Femur (tissue), 1 donor: Measurements from ENCODE around the gene ISCA2.

Experiments
- DNase-seq: peaks from one replicate; pipeline ENCODE4 v3.0.0-alpha.2; 2017

The ISCA2 gene

GRCh38 chr14:74486164-74486563 is 7.4 kb upstream of the ISCA2 start:
- no peak for DNase-seq

- DNase-seq, result no peak
Observed at GRCh38 chr14:74488786-74489397, 4.7 kb upstream of the ISCA2 start.

DNA sequence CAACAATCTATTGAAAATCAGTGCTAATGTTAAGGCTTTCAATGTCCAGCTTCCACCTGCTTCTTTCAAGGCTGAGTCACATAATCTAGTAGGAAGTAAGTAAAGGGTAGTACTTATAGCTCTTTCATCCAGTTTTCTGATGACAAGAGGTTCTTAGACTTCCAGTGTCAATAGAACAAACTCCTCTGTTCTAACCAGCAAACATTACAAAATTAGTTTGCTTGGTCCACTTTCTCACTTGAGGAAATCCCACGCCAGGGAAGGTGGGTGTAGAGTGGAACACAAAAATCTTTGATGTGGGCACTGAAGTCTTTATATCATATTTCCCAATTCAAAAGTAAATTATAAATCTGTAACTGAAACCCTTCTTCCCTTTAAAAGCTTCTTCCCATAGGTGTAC is 3.1 kb upstream of the ISCA2 start:
- no peak for DNase-seq

DNA sequence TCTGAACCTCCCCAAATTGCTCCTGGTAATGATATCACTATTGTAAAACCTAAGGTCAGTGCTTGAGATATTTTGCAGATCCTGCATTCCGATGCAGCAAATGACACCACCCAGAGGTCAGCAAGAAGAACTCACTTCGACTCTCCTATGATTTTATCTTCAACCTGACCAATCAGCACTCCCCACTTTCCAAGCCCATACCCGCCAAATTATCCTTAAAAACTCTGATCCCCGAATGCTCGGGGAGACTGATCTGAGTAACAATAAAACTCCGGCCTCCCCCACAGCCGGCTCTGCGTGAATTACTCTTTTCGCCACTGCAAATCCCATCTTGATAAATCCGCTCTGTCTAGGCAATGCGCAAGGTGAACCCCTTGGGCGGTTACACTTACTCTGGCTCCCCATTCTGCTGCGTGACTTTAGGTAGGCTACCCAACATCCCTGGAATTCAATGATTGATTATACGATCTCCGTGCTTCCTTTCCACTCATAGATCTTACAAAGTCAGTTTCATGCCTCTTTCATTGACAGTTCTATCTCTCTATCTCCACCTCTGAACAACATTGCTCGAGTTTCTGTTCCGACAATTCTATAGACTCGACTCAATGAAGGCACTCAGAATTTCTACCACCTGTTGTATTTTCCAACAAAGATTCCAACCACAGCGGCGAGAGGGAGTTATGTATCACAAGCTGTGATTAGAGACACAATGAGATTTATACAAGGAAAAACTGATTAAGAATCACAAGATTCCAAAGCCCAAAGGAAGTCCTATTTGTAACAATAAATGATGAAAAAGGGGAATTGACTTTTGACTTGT is 1.4 kb upstream of the ISCA2 start:
- no peak for DNase-seq

GRCh38 chr14:74492776-74493342 is 706 bp upstream of the ISCA2 start, which contains the start of gene NPC2:
TSS of gene NPC2 (minus strand) at chr14:74493305. CDS start at chr14:74493274, 31 bp downstream.
- DNase-seq, result no peak

- no peak for DNase-seq
Observed at GRCh38 chr14:74495356-74495755, 1.8 kb downstream of the ISCA2 start.

DNA sequence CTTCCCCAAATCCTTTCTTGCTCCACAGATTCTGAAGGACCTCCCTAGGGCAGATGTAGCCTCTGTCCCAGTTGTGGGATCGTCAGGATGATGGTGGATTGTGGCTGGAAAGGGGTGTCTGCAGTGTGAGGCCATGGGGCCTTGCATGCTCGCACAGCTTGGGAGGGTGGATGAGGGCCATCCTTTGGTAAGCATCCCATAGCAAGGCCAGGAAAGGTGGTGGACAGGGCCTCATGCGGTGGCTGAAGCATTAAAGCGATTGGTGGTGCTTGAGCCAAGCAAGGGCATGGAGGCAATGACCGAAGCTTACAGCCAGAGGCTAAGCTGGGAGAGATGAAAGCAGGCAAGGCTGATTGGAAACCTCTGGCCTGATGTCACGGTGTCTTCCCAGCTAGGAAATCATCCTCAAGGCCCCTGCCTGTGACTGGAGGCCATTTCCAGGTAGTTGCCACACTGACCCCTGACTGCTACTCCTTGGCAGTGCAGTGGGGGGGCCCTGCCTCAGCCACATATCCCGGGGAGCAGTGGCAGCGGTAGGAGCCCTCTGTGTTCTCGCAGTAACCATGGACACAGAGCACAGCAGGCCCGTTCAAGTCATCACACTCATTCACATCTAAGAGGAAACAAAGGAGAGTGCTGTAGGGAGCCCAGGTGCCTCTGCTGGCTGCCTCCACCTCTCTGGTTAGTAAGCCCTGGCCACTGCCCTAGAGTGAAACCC is 7.0 kb downstream of the ISCA2 start:
- DNase-seq, result no peak

DNA sequence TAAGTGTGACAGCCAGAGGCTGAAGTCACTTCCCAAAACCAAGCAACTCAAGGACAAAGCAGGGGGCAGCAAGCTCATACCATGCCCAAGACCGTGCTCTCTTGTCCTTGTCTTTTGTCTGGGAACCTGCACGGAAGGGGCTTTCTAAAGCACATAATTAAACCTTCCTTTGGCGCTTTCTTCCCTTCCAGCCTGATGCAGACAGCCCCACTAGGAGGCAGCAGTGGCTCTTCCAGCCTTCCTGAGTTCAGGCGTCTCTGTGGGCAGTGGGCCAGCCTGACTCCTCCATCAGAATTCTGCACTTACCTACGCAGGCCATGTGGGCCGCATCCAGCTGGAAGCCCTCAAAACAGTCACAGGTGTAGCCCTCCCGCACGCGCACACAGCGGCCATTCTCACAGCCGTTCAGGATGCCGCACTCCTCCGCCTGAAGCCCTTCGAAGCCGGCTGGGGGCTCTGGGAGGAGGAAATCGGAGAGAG is 7.6 kb downstream of the ISCA2 start:
- peak; percentile 87 for DNase-seq

DNA sequence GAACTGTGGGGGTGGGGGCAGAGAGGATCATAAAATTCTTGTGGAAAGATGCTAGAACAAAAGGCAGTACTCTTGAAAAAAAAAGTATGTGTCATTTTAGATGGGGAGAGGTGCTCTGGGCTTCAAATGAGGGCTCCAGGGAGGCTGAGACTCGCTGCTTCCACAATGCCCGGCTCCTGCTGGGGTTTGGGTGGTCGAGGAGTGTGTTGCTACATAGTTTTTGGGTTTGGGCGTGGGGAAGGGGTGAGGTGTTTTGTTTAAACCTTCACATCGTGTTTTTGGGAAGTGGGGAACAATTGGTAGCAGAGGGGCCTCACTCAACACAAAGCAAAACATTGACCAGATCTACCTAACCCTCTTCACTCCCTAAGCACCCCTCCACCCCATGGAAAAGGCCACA is 8.1 kb downstream of the ISCA2 start:
- DNase-seq, result no peak

- no peak for DNase-seq
Observed at GRCh38 chr14:74502236-74503019, 8.9 kb downstream of the ISCA2 start.

DNA sequence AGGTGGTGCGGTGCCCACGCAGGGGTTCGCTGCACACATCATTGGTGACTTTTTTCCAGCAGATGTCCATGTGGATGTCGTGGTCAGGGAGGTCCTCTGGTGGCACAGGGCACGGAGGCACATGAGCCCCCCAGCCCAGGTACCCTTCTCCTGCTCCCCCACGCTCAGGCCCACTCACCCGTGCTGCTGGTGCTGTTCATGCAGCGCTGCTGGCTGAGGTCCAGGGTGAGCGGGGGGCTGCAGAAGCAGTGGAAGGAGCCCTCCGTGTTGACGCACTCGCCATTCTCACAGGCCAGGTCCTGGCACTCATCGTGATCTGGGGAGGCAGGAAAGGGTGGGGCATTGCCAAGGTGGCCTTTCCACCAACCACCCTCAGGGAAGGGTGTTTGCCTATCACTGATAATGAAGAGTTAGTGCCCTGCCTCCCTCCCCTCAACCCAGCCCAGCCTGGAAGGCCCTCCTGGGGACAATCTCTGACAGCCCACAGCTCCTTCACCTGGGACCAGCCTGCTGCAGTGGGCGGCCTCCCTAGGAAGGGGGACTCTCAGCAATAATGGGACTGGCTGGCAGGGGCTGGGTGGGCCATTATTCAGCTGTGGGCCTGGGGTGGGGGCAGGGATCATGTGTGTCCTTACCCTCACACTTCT is 9.8 kb downstream of the ISCA2 start:
- DNase-seq, result no peak

GRCh38 chr14:74503938-74504335 is 10.4 kb downstream of the ISCA2 start:
- DNase-seq, result no peak

DNA sequence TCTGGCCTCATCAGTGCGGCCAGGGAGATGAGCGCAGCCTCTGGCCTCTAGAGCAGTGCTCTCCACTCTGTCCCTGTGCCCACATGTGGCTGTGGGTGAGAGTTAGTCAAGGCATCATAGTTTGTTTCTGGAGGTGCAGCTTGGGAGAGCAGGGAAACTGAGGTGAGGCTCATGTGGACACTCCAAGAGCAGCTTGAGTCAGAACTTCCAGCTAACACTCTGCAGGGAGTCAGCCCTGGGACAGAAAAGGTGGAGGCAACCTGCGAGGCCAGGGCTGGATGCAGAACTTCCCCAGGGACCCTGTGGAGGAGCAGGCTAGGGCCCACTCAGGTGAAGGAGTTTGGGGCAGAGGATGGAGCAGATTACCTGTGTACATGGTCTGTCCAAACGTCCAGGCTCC is 10.8 kb downstream of the ISCA2 start:
- no peak for DNase-seq

- no peak for DNase-seq
Observed at GRCh38 chr14:74504874-74505720, 11.5 kb downstream of the ISCA2 start.

DNA sequence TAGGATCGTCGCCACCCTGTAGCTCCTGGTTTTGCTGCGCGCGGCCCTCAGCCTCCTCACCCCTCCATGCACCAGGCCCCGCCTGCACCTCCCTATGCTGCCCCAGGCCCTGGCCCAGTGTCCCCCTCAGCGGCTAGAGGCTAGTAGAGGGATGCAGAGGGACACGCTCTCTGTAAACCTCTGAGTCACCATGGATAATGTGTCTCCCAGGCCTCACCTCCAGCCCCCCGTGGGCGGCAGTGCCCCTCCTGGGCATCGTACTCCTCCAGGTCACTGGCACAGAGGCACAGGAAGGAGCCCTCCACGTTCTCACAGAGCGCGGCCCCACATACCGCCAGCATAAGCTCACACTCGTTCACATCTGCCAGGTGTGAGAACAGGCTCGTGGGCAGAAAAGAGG is 12.3 kb downstream of the ISCA2 start:
- DNase-seq, result no peak

DNA sequence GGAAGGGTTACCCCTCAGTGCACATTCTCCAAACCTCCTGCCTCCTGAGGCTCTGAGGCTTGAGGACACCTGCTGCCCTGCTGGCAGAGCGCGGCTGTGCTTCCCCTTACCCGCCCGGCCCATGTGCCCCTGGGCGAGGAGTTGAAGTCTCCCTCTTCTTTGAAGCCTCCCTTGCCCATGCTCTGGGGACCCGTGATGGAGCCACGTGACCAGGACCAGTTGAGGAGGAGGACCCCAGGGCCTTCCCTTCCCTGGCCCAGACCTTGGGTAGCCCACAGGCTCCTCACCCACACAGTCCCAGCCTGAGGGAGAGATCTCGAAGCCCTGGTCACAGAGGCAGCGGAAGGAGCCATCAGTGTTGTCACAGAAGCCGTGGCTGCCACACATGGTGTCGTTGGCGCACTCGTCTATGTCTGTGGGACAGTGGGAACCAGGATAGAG is 12.9 kb downstream of the ISCA2 start:
- DNase-seq, result no peak

DNA sequence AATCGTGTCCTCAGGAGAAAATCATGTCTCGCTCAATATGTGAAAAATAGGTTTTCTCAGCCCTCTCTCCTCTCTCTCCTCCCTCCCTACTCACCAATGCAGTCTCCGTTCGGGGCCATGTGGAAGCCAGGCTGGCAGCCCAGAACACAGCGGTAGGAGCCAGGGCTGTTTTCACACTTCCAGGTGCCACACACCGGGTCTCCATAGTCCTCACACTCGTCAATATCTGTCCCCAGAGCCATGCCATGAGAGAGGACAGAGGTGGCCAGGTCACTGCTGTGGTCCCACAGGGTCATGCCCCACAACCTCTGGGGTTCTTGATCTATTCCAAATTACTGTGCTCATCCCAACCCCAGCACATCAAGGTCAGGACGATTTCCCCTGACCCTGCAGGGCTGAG is 13.5 kb downstream of the ISCA2 start:
- no peak for DNase-seq

GRCh38 chr14:74507840-74508239 is 14.3 kb downstream of the ISCA2 start:
- peak; percentile 18 for DNase-seq

DNA sequence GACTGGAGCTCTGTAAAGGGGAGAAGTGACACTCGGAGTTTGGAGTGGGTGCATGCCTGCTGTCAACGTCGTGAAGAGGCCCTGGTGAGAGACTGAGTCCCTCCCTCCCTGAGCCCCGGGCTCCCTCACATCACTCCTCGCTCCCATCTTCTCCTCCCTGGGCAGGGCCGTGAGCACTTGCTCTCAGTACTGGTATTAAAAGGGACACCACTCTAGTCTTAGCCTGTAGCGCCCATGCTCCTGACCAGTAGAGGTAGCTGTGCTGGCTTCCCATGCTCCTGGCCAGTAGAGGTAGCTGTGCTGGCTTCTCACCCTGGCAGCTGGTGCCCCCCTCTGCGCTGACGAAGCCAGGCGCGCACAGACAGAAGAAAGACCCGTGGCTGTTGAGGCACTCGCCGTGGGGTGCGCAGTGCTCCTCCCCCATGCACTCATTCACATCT is 14.7 kb downstream of the ISCA2 start:
- peak; percentile 19 for DNase-seq

DNA sequence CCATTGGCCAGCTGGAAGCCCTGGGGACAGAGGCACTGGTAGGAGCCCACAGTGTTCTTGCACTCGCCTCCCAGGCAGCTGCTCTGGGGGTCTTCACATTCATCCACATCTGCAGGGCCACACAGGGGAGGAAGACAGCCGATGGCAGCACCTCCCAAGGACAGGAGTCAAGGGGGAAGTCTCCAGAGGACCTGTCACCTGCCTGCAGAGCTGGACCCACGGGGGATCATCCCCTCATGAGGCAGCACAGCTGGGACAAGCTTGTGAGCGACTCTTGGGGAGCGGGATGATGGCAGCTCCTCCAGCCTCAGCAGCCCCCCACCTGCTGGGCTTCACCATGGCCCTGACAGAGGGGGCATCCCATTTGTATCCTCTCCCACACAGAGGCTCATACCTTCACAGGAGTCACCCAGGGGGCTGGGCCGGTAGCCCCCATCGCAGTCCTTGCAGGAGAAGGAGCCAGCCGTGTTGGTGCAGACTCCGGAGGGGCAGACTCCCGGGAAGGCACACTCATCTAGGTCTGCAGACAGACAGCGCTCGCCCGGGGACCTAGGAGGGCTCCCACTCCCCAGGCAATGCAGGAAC is 15.4 kb downstream of the ISCA2 start:
- peak; percentile 21 for DNase-seq
